HG03558 (cell line): ENCODE results near the gene WDR7.
"Not testable (repeated sequence)": the region's sequence is repeated elsewhere in the genome, so short reads cannot be mapped to it uniquely, and the experiment has no call there.

Source experiments
- ATAC-seq: cut with Tn5 transposase; IDR thresholded peaks from one replicate; pipeline ENCODE4 v1.9.1; 2021; ENCODE audit warnings: moderate number of reproducible peaks; ENCODE audit not compliant: unreplicated experiment; ENCODE audit errors: extremely low read depth

WDR7 gene

DNA sequence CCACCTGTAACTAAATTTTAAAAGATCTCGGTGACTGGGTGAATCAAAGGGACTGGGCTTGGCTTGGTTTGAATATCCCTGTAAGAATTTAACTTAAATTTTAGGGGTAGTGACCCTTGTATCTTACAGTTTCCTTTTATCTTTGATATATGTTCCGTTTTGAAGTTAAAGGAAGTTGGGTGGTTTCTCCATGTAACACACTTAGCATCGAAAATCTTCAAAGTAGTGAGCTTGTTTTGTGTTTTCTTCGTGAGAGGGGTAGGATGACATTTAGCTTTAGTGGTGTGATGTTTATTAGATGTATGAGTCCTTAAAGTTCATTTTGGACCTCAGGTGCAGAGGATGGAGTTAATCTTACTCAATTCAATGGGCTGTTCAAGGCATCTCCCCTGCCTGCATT lies 1.6 kb downstream of the WDR7 start:
- no peak for ATAC-seq

- ATAC-seq = not testable (repeated sequence)
Observed at GRCh38 chr18:56654280-56654679, 3.1 kb downstream of the WDR7 start.

GRCh38 chr18:56658261-56658660 lies 7.1 kb downstream of the WDR7 start:
- ATAC-seq = no peak

DNA sequence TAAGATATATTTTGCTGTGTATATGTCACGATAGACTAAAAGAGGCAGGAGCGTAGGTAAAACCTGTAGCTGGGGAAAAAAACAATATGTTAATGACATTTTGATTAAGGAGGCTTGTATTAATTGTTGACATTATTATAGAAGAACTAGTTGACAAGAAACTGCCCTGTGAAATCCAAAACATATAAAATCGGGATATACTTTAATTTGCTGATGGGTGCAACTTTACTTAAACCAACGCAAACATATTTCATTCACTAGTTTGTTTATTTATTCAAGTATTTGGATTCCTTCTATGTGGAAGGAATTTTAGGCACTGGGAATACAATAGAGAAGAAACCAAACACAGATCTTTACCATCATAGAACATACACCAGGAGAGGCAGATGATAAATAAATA lies 8.0 kb downstream of the WDR7 start:
- no peak for ATAC-seq

GRCh38 chr18:56660655-56661054 lies 9.5 kb downstream of the WDR7 start:
- no peak for ATAC-seq

- no peak for ATAC-seq
Observed at GRCh38 chr18:56661360-56662062, 10.4 kb downstream of the WDR7 start.

DNA sequence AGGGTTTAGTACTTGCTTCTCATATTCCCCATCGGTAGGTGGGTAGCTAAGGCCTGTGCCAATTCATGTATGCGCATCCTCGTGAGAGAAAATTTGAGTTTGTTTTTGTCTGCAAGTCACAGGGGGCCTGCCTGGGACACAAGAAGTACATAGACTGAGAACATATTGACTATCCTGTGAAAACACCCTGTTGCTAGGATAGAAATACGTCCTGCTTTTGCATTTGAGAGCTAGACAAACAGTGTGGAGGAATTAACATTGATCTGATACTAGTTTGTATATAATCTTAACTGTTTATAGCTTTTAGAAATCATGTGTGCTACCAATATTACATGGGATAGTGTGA lies 10.9 kb downstream of the WDR7 start:
- ATAC-seq = no peak

DNA sequence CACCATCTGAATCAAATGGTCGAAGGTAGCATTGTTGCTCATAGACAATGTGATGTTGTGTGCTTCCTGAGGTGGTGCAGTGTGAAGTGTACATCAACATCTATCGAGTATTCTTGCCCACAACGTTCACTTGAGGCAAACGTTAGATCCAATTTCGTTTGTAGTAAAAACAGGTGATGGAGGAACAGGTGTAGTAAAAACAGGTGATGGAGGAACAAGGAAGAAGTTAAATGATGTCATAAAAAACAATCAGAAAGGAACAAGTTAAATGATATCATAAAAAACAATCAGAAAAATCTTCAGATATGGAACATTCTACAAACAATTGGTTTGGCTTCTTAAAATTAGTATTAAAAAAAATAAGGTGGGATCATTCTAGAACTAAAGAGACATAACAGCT lies 11.3 kb downstream of the WDR7 start:
- ATAC-seq = no peak

DNA sequence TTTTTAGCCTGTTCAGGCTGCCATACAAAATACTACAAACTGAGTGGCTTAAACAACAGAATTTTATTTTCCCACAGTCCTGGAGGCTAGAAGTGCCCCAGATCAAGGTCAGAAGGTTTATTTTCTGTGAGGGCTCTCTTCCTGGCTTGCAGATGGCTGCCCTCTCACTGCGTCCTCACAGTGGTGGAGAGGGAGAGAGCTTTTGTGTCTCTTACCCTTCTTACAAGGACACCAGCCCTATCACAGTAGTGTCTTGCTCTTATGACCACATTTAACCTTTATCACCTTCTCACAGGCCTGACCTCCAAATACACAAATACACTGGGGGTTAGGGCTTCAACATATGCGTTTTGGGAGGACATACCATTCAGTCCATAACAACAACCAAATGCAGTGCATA lies 11.7 kb downstream of the WDR7 start:
- ATAC-seq = no peak

DNA sequence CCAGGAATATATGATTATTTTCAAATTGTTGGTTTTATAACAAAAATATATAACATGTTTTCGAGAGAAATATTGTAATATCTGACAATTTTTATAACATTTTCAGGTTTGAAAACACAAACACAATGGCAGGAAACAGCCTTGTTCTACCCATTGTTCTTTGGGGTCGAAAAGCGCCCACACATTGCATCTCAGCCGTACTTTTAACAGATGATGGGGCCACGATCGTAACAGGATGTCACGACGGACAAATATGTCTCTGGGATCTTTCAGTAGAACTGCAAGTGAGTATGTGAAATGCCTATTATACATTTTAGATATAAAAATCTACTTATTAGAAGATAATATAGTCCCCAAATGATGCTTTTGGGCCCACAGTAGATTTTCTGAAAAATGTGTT lies 21.2 kb downstream of the WDR7 start:
- no peak for ATAC-seq

GRCh38 chr18:56672981-56673380 lies 21.8 kb downstream of the WDR7 start:
- ATAC-seq = no peak

DNA sequence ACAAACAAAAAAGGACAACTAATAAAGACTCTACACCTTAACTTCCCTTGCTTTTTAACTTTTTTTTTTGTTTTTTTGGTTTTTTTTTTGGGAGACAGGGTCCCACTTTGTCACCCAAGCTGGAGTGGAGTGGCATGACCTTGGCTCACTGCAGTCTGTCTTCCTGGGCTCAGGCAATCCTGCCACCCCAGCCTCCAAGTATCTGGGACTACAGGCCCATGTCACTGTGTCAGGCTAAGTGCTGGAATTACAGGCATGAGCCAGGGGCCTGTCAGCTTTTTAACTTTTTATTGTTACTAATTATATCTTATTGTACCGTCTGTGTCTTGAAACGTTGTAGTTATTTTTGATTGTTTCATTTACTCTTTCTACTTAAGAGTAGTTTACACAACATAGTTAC lies 25.5 kb downstream of the WDR7 start:
- ATAC-seq = no peak

DNA sequence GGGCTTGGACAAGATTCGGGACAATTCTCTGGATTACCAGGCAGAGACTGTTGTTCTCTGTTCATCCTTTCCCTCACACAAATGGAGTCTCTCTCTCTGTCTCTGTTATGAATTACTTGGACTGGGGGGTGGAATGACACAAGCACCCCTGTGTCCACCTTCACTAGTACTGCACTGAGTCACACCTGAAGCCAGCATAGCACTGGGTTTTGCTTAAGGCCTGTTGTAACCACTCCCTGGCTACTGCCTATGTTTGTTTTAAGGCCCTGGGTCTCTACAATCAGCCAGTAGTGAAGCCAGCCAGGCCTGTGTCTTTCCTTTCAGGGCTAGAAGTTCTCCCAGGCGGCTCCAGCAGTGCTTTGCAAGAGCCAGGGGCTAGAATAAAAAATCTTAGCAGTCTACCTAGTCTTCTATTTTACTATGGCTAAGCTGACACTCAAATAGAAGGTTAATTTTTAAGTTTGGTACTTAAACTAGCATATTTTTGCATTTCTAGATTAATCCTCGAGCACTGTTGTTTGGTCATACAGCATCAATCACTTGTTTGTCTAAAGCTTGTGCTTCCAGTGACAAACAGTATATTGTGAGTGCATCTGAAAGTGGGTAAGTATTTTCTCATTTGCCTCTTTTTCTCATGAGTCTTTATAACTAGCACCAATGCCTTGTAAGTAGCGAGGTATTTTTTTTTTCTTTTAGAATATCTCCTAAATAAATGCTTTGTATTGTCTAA lies 27.8 kb downstream of the WDR7 start:
- no peak for ATAC-seq

DNA sequence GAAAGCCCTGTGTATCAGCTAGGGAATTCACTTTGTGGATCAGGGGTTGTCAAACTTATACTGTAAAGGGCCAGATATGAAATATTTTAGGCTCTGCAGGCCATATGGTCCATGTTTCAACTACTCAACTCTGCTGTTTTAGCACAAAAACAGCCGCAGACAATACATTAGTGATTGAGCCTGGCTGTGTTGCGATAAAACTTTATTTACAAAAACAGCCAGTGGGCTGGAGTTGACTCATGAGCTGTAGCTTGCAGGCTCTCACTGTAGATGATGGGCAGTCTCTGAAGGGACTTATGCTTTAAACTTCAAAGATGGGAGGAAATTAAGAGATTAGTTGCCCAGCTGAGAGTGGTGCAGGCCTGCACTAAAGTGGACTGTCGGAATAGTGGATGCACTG lies 33.1 kb downstream of the WDR7 start:
- ATAC-seq = no peak

GRCh38 chr18:56691530-56691929 lies 40.4 kb downstream of the WDR7 start:
- no peak for ATAC-seq

DNA sequence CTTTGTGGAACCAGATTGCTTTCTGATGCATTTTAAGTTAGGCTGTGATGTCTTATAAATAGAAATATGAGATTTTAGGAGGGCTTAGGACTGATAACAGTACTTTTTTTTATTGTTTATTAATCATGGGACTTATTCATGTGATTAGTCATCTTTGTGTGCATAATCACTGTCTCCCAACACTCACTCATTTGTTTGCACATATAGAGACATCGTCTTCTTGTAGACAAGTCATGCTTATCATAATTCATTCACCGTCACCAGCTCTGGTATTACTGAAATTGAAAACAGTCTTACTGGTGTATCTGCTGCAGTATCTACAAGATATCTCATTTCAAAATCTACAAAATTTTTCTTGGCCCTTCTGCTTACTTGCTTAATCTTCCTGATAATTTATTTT lies 45.8 kb downstream of the WDR7 start:
- no peak for ATAC-seq

DNA sequence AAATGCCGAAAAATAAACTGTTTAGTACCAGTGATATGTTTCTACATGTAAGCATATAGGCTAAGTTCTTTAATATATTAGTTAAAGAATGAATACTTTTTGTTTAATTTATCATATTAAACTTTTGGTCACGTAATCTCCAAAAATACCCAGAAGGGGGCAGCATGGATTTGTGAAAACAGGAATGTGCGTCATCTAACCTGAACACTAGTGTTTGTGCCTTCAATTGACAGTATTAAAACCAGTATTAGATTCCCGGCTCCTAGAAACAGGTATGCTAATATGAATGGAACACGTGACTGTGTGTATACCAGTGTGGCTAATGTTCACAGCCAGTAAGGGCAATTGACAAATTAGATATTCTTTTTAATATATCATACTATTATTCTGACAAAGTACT lies 51.8 kb downstream of the WDR7 start:
- ATAC-seq = no peak

- peak; percentile 99 for ATAC-seq
Observed at GRCh38 chr18:56709463-56709862, 58.3 kb downstream of the WDR7 start.

DNA sequence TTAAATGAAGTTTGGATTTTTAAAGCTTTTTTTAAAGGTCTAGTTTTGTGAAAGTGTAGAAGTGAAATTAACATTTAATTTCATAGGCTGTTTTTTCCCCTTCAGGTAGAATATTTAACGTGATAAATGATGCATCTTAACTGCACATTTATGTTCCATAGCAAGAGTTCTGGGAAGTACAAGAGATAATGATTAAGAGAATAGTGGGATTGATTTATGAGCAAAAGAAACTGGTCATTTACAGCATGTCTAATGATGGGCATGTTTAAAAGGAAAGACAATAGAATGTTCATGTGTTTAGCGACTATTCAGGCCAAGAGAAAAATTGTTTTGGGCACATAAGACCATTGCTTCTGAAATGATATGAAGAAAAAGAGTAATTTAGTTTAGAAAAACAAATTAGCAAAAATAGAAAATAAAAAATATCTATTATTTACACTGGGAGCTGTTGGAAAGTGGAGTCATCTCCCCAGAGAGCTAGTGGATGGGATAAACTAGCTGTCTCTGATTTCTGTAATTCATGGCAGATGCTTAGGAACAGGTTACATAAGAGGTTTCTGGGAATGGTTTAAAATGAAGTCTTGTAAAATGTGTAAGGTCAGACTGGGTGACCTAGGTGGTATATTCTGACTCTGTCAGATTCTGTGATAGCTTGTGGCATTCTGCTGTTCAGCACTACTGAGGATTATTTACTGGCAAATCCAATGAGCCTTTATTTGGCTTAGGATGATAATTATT lies 60.7 kb downstream of the WDR7 start:
- no peak for ATAC-seq

DNA sequence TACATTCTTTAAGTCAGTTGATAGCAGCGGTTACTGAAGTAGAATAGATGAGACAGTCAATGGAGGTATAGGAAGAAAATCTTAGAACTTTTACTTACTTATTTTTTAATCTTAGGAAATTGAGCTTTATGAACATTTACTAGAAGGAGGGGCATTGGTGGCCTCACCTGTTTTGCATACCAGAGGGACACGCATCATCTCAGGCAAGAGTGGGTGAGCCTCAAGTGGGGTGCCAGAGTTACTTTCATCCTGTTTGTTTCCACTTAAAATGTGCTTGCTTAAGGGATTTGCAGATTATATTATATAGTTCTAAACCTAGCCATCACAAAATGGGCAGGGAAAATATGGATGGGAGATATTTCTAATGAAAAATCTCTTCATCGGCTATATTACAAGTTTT lies 61.6 kb downstream of the WDR7 start:
- no peak for ATAC-seq

GRCh38 chr18:56715121-56715520 lies 64.0 kb downstream of the WDR7 start:
- no peak for ATAC-seq
